Measurements from ENCODE around the gene NANOS2. TPM values are rescaled to one million over a fixed set of nuclear protein-coding genes. Genes with fewer than 3 reads are reported as not detected.

Gene NANOS2
- total RNA-seq, 1 donor from 2014 or later: not detected

- TF ChIP-seq CTCF (IDR thresholded peaks at IDR 0.05; ENCODE audit: unreplicated experiment): no peak
- H3K9me3 Mint-ChIP-seq: no peaks in the 10 kb centered on the region
- H3K4me3 Mint-ChIP-seq: peak overlapping the region; percentile 71
- no peak for DNase-seq (ENCODE audit: low spot score in 2 of 2, unreplicated experiment in 2 of 2)
- H3K4me1 Mint-ChIP-seq: peaks cover 26% of the 10 kb centered on the region
- H3K27ac Mint-ChIP-seq: peak overlapping the region; percentile 18
- H3K36me3 Mint-ChIP-seq: peaks cover 3% of the 10 kb centered on the region
- no peaks in the 10 kb centered on the region for H3K27me3 Mint-ChIP-seq (ENCODE audit: low read depth)
Measured at GRCh38 chr19:45881909-45882528, 32.6 kb downstream of the NANOS2 start.

DNA sequence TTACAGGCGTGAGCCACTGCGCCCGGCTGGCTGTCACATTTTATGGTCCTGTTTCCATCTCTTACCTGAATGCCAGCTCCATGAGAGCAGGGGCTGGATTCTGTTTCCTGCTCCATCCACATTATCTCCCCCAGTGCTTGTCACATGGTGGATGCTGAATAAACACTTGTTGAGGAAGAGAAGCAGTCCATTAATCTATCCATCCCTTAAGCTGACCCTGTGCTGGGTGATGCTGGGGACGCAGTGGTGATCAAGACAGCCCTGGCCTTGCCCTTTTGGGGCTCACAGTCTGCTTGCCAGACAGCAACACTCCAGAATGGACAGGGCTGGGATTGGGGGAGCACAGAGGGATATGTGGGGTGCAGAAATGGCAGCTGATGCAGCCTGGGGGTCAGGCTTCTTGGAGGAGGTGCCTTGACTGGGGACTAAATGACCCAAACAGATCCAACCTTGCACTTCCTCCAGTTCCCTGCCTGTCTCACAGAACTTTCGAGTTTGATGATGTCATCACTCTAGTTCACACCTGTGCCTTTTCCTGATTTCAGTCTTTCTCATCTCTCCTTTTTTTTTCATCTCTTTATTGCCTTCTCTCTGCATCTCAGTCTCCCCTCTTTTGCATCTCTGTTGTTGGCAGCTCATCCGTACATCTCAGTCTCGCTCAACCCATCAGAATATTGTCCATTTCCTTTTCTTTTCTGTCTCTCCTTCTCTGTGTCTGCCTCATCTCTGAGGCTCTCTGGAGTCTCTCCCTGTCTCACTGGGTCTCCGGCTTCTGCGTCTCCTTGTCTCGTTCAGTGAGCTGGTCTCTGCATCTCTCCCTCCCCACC is 33.3 kb downstream of the NANOS2 start:
- no peaks in the 10 kb centered on the region for H3K9me3 Mint-ChIP-seq
- peaks cover 29% of the 10 kb centered on the region for H3K4me1 Mint-ChIP-seq
- H3K27ac Mint-ChIP-seq: peak overlapping the region; percentile 18
- H3K4me3 Mint-ChIP-seq: peak overlapping the region; percentile 5
- DNase-seq (ENCODE audit: low spot score in 2 of 2, unreplicated experiment in 2 of 2): no peak
- H3K27me3 Mint-ChIP-seq (ENCODE audit: low read depth): no peaks in the 10 kb centered on the region
- peaks cover 3% of the 10 kb centered on the region for H3K36me3 Mint-ChIP-seq
- TF ChIP-seq CTCF (IDR thresholded peaks at IDR 0.05; ENCODE audit: unreplicated experiment): no peak

DNA sequence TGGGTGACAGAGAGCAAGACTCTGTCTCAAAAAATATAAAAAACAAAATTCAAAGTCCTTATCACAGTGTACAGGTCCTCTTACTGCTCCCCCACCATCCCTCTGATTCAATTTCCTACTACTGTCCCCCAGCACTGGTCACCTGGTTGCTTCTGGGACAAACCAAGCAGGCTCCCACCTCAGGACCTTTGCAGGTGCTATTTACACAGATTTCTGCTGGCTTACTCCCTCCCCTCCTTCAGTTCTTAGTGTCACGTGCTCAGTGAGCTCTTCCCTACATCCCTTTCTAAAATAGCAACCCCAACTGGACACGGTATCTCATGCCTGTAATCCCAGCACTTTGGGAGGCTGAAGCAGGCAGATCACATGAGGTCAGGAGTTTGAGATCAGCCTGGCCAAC is 34.6 kb downstream of the NANOS2 start:
- no peak for DNase-seq (ENCODE audit: low spot score in 2 of 2, unreplicated experiment in 2 of 2)
- Mint-ChIP-seq H3K4me3 (no peak overlapping the region), H3K36me3 (peaks cover 3% of the 10 kb centered on the region), H3K27ac (no peak overlapping the region), H3K4me1 (peaks cover 30% of the 10 kb centered on the region), H3K27me3 (ENCODE audit: low read depth) (no peaks in the 10 kb centered on the region), H3K9me3 (no peaks in the 10 kb centered on the region)
- no peak for TF ChIP-seq CTCF (IDR thresholded peaks at IDR 0.05; ENCODE audit: unreplicated experiment)

DNA sequence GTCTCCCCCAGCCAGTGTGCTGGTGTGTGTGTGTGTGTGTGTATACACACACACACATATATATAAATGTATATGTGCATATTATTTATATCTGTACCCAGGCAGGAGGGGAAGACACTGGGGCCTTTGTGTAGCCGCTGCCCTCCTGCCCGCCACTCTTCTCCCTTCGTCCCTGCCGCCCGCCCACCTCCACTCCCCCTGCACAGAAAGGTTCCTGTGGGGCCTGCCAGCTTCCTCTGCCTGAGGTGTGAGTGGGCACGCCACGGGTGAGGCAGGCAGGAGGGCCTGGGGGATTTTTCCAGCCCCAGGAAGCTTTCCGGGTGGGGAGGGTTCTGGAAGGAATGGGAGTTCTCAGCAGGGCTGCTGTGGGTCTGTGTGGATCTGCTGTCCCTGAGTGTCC is 35.5 kb downstream of the NANOS2 start:
- Mint-ChIP-seq H3K4me1 (peaks cover 30% of the 10 kb centered on the region), H3K9me3 (no peaks in the 10 kb centered on the region), H3K27ac (no peak overlapping the region), H3K36me3 (peaks cover 3% of the 10 kb centered on the region), H3K27me3 (ENCODE audit: low read depth) (no peaks in the 10 kb centered on the region), H3K4me3 (no peak overlapping the region)
- no peak for DNase-seq (ENCODE audit: low spot score in 2 of 2, unreplicated experiment in 2 of 2)
- no peak for TF ChIP-seq CTCF (IDR thresholded peaks at IDR 0.05; ENCODE audit: unreplicated experiment)

DNA sequence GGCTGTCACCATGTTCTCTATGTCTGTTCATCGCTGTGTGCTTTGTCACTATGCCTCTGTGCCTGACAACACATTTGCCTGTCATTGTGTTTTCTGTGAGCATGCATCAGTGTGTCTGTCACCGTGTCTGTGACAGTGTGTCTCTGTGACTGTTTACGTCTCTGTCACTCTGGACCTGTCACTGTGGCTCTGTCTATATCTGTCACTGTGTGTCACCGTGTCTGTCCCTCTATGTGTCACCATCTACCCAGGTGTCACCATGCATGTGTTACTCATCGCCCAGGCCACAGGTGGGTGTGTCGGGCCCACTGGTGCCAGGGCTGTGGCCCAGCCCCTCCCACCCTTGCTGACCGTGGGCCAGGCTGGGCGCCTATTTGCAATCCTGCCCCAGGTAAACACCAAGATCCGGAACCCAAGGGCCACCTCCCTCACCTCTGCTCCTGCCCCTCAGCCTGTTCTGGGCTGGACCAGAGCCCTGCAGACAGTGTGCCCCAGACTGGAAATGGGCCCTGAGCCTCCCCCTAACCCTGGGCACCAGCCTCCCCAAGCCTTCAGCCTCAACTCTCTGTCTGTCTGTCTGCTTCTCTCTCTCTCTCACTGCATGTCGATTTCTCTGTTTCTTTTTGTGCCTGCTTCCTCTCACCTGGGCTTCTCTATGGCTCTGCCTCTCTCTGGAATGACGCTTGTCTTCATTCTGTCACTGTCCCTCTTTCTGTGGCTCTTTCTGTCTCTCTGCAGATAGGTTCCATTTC is 36.4 kb downstream of the NANOS2 start:
- TF ChIP-seq CTCF (IDR thresholded peaks at IDR 0.05; ENCODE audit: unreplicated experiment): no peak
- Mint-ChIP-seq H3K36me3 (peaks cover under 1% of the 10 kb centered on the region), H3K4me3 (no peak overlapping the region), H3K27ac (peak overlapping the region; percentile 51), H3K27me3 (ENCODE audit: low read depth) (peaks cover 2% of the 10 kb centered on the region), H3K4me1 (peaks cover 22% of the 10 kb centered on the region), H3K9me3 (no peaks in the 10 kb centered on the region)
- DNase-seq (ENCODE audit: low spot score in 2 of 2, unreplicated experiment in 2 of 2): no peak

All from mesothelial cell of epicardium (in vitro differentiated cells).